NCI-H2196 (cell line): ENCODE results near the gene CSF1R.
"Not testable (repeated sequence)": the region's sequence is repeated elsewhere in the genome, so short reads cannot be mapped to it uniquely, and the experiment has no call there.

Experiments used
- DNase-seq: peaks from one replicate; lab custom pipeline; 2025; ENCODE audit not compliant: unreplicated experiment; lab: John Stamatoyannopoulos, UW

The CSF1R gene

GRCh38 chr5:150028047-150028446 lies 58.3 kb downstream of the CSF1R start:
- DNase-seq = not testable (repeated sequence)

- no peak for DNase-seq
Observed at GRCh38 chr5:150026682-150027172, 59.6 kb downstream of the CSF1R start.

- no peak for DNase-seq
Observed at GRCh38 chr5:150024346-150024984, 61.9 kb downstream of the CSF1R start.

- DNase-seq = no peak
Observed at GRCh38 chr5:150023136-150023535, 63.2 kb downstream of the CSF1R start.

GRCh38 chr5:150022681-150023080 lies 63.7 kb downstream of the CSF1R start:
- no peak for DNase-seq

- DNase-seq = peak; percentile 22
Observed at GRCh38 chr5:150022158-150022531, 64.2 kb downstream of the CSF1R start.

GRCh38 chr5:150021491-150022157 lies 64.7 kb downstream of the CSF1R start:
- DNase-seq = no peak

GRCh38 chr5:150020249-150020648 lies 66.1 kb downstream of the CSF1R start:
- DNase-seq = no peak

- no peak for DNase-seq
Observed at GRCh38 chr5:150017226-150018005, 68.9 kb downstream of the CSF1R start.

- no peak for DNase-seq
Observed at GRCh38 chr5:150016537-150016936, 69.8 kb downstream of the CSF1R start.

- DNase-seq = no peak
Observed at GRCh38 chr5:150015415-150015814, 70.9 kb downstream of the CSF1R start.

GRCh38 chr5:150014456-150014855 lies 71.9 kb downstream of the CSF1R start:
- DNase-seq = no peak

- no peak for DNase-seq
Observed at GRCh38 chr5:150013931-150014330, 72.4 kb downstream of the CSF1R start.

GRCh38 chr5:150009671-150010387 lies 76.5 kb downstream of the CSF1R start:
- DNase-seq = no peak

GRCh38 chr5:150007050-150007449 lies 79.3 kb downstream of the CSF1R start:
- no peak for DNase-seq

GRCh38 chr5:150006318-150006717 lies 80.0 kb downstream of the CSF1R start:
- no peak for DNase-seq
